OCI-LY1 (cell line): Measurements from ENCODE around the gene AIFM2.

ENCODE experiments used
- H2AFZ ChIP-seq: fragments of 200-600 bp; sonication (generic), shearing (Covaris generic); 2 replicates; pipeline ENCODE4 v1.6.0; 2014; ENCODE audit warnings: antibody characterized with exemption, mild to moderate bottlenecking, low read length
- H3F3A ChIP-seq: fragments of 200-600 bp; sonication (generic), shearing (Covaris generic); 2 replicates; pipeline ENCODE4 v1.6.0; 2014; ENCODE audit warnings: mild to moderate bottlenecking, antibody characterized with exemption, low read length, moderate library complexity; ENCODE audit not compliant: insufficient read depth
- H3K27ac ChIP-seq: fragments of 200-600 bp; sonication (generic); 2 replicates; pipeline ENCODE4 v1.5.1; 2014; ENCODE audit warnings: low read length, mixed run types, mild to moderate bottlenecking, low read depth; ENCODE audit not compliant: poor library complexity, severe bottlenecking
- H3K27me3 ChIP-seq: fragments of 200-600 bp; sonication (generic); 2 replicates; pipeline ENCODE4 v1.6.0; 2014; ENCODE audit warnings: antibody characterized with exemption, mild to moderate bottlenecking, low read length, moderate library complexity; ENCODE audit not compliant: insufficient read depth
- H3K36me3 ChIP-seq: fragments of 200-600 bp; sonication (generic); 2 replicates; pipeline ENCODE4 v1.6.1; 2014; ENCODE audit warnings: mild to moderate bottlenecking, antibody characterized with exemption, low read length, moderate library complexity, mixed read lengths; ENCODE audit not compliant: insufficient read depth
- H3K4me1 ChIP-seq: fragments of 200-600 bp; sonication (generic); 2 replicates; pipeline ENCODE4 v1.5.1; 2014; ENCODE audit warnings: mild to moderate bottlenecking, low read length, moderate library complexity; ENCODE audit not compliant: insufficient read depth, severe bottlenecking
- H3K4me2 ChIP-seq: fragments of 200-600 bp; sonication (generic), shearing (Covaris generic); 2 replicates; pipeline ENCODE4 v1.6.1; 2014; ENCODE audit warnings: low read length
- H3K4me3 ChIP-seq: fragments of 200-600 bp; sonication (generic); 2 replicates; pipeline ENCODE4 v1.5.1; 2014; ENCODE audit warnings: low read length, low read depth, mild to moderate bottlenecking, mixed read lengths; ENCODE audit not compliant: poor library complexity, severe bottlenecking
- H3K79me2 ChIP-seq: fragments of 200-600 bp; shearing (Covaris generic); 2 replicates; pipeline ENCODE4 v1.6.1; 2016; ENCODE audit warnings: mixed run types, low read length, mixed read lengths; ENCODE audit not compliant: insufficient read depth
- H3K9ac ChIP-seq: fragments of 200-600 bp; sonication (generic), shearing (Covaris generic); 2 replicates; pipeline ENCODE4 v1.6.1; 2014; ENCODE audit warnings: mild to moderate bottlenecking, low read length, mixed read lengths
- H3K9me2 ChIP-seq: fragments of 200-600 bp; sonication (generic), shearing (Covaris generic); 2 replicates; pipeline ENCODE4 v1.6.1; 2014; ENCODE audit warnings: low read depth, mild to moderate bottlenecking, low read length, mixed read lengths
- H3K9me3 ChIP-seq: fragments of 200-600 bp; shearing (Covaris generic); 2 replicates; pipeline ENCODE4 v1.6.1; 2014; ENCODE audit warnings: low read length, mixed read lengths
- H4K20me1 ChIP-seq: fragments of 200-600 bp; sonication (generic), shearing (Covaris generic); 2 replicates; pipeline ENCODE4 v1.6.0; 2016; ENCODE audit warnings: mild to moderate bottlenecking, low read length; ENCODE audit not compliant: insufficient read depth
- CTCF ChIP-seq: fragments of 200-600 bp; sonication (generic), shearing (Covaris generic); IDR thresholded peaks from 2 replicates; pipeline ENCODE4 v1.5.1; 2017; ENCODE audit warnings: mild to moderate bottlenecking, antibody characterized with exemption, low read length, moderate library complexity, mixed read lengths
- EZH2 ChIP-seq: fragments of 200-600 bp; sonication (generic), shearing (Covaris generic); IDR thresholded peaks from 2 replicates; pipeline ENCODE4 v1.8.0; 2017; ENCODE audit warnings: borderline replicate concordance, mixed run types, mild to moderate bottlenecking, antibody characterized with exemption, low read length, moderate library complexity, mixed read lengths

AIFM2 gene

DNA sequence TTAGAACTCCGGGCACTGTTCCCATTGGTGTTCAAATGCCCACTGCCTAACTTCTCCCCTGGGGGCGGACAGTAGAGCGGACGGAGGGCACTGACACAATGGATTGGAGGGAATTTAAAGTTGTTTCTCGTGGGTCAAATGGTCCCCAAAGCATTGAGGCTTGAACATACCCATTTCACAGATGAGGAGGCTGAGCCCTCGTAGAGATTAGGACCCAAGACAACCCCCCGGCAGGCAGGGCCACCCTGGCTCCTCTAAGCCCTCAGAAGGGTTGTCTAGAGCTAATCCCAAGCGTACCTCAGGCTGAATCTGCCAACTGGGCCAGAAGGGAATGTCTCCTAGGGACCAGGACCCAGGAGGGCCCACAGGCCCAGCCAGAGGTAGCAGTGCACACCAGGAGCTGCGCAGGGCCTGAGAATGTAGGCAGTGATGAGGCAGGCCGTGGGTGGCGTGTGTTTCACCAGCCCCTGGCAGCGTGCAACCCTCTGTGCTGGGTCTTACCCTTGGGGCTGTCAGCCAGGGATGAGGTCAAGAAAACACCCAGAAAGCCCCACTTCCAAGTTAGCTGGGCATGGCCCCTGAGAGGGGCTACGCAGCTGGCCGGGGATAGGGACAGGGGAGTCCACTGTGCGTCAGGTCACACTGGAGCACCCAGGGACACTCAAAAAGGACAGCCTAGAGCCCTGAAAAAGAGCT, 5.8 kb downstream of the AIFM2 start:
- H3K79me2 ChIP-seq: 0 out of 2 replicates have a peak, but pooled peaks cover 6% of the 10 kb centered on the region
- no peaks in the 10 kb centered on the region for H3K27me3 ChIP-seq
- peaks cover 42% of the 10 kb centered on the region for H3K4me1 ChIP-seq
- H3K27ac ChIP-seq: peak overlapping the region; percentile 76
- H4K20me1 ChIP-seq: no peaks in the 10 kb centered on the region
- no peak overlapping the region for H3K4me3 ChIP-seq
- H3K4me2 ChIP-seq: peak overlapping the region; percentile 50; the same call in 1 of the 2 replicates
- H3K9me2 ChIP-seq: no peaks in the 10 kb centered on the region
- H2AFZ ChIP-seq: no peak overlapping the region
- no peaks in the 10 kb centered on the region for H3K9me3 ChIP-seq
- H3F3A ChIP-seq: peaks cover 7% of the 10 kb centered on the region; the same call in 1 of the 2 replicates
- H3K36me3 ChIP-seq: peaks cover 17% of the 10 kb centered on the region; the same call in 1 of the 2 replicates
- H3K9ac ChIP-seq: no peak overlapping the region; the same call in 1 of the 2 replicates
- no peak for TF ChIP-seq CTCF
- no peak for TF ChIP-seq EZH2

- Histone ChIP-seq H3F3A (peaks cover 7% of the 10 kb centered on the region; the same call in 1 of the 2 replicates), H3K27me3 (no peaks in the 10 kb centered on the region), H3K27ac (peak overlapping the region; percentile 76), H3K36me3 (peaks cover 17% of the 10 kb centered on the region; the same call in 1 of the 2 replicates), H3K9me3 (no peaks in the 10 kb centered on the region), H3K9me2 (no peaks in the 10 kb centered on the region), H3K4me2 (peak overlapping the region; percentile 50; the same call in 1 of the 2 replicates), H3K4me1 (peaks cover 34% of the 10 kb centered on the region), H3K9ac (no peak overlapping the region; the same call in 1 of the 2 replicates), H4K20me1 (no peaks in the 10 kb centered on the region), H3K79me2 (0 out of 2 replicates have a peak, but pooled peaks cover 6% of the 10 kb centered on the region), H2AFZ (no peak overlapping the region), H3K4me3 (no peak overlapping the region)
- TF ChIP-seq CTCF (no peak), EZH2 (no peak)
These were observed 6.6 kb downstream of the AIFM2 start for GRCh38 chr10:70125918-70126552.

DNA sequence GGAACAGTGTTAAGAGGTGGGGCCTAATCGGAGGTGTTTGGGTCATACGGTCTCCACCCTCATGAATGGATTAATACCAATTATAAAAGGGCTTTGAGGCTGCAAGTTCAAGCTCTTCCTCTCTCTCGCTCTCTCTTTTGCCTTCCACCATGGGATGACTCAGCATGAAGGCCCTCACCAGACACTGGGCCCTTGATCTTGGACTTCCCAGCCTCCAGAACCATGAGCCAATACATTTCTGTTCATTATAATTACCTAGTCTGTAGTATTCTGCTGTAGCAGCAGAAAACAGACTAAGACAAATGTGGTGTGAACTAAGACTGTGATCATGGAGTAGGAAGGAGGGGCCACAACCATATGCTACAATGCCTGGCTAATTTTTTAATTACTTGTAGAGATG, 7.7 kb downstream of the AIFM2 start:
- peaks cover 25% of the 10 kb centered on the region for H3K4me1 ChIP-seq
- no peak overlapping the region; the same call in 1 of the 2 replicates for H3K9ac ChIP-seq
- no peaks in the 10 kb centered on the region for H3F3A ChIP-seq
- no peak overlapping the region for H3K4me3 ChIP-seq
- no peaks in the 10 kb centered on the region for H3K27me3 ChIP-seq
- peaks cover 27% of the 10 kb centered on the region; the same call in 1 of the 2 replicates for H3K36me3 ChIP-seq
- peak overlapping the region; percentile 36 for H3K27ac ChIP-seq
- H3K9me3 ChIP-seq: no peaks in the 10 kb centered on the region
- H3K9me2 ChIP-seq: no peaks in the 10 kb centered on the region
- H4K20me1 ChIP-seq: no peaks in the 10 kb centered on the region
- no peak for TF ChIP-seq EZH2
- TF ChIP-seq CTCF: no peak
- H3K4me2 ChIP-seq: no peak overlapping the region
- no peaks in the 10 kb centered on the region for H3K79me2 ChIP-seq
- H2AFZ ChIP-seq: no peak overlapping the region
